Stimulated activated CD8-positive, alpha-beta memory T cell treated with anti-CD3 and anti-CD28 coated beads, Interleukin-12 subunit alpha, Interleukin-12 subunit beta, amount 100 ng/mL, for 24 hours (primary cell): Measurements from ENCODE around the gene USP17L28.
A peak's percentile ranks its signal among the peaks of the same experiment; 100 is the strongest.
"Not testable (repeated sequence)": the region's sequence is repeated elsewhere in the genome, so short reads cannot be mapped to it uniquely, and the experiment has no call there.

Experiments
- DNase-seq: peaks from one replicate; pipeline ENCODE4 v3.0.0-alpha.2; 2020; ENCODE audit errors: extremely low read depth

Gene USP17L28

GRCh38 chr4:9348593-9348992, at the start of gene USP17L28:
Gene USP17L28, plus strand, starts transcription at chr4:9348893. Its CDS starts 0 bp downstream, at chr4:9348893.
- DNase-seq = not testable (repeated sequence)

GRCh38 chr4:9324191-9324590, 24.5 kb upstream of the USP17L28 start:
- not testable (repeated sequence) for DNase-seq

GRCh38 chr4:9324865-9325264, 23.8 kb upstream of the USP17L28 start, which contains the start of gene USP17L24:
Gene USP17L24, plus strand, starts transcription at chr4:9325165. Its CDS starts 0 bp downstream, at chr4:9325165.
- not testable (repeated sequence) for DNase-seq

- not testable (repeated sequence) for DNase-seq
These were observed 19.1 kb upstream of the USP17L28 start, which contains the start of gene USP17L25 for GRCh38 chr4:9329611-9330010. Gene USP17L25, plus strand, starts transcription at chr4:9329911. Its CDS starts 0 bp downstream, at chr4:9329911.

GRCh38 chr4:9334358-9334757, 14.3 kb upstream of the USP17L28 start, which contains the start of gene USP17L26:
Gene USP17L26, plus strand, starts transcription at chr4:9334658. Its CDS starts 0 bp downstream, at chr4:9334658.
- DNase-seq = not testable (repeated sequence)

GRCh38 chr4:9339103-9339502, 9.6 kb upstream of the USP17L28 start, which contains the start of gene USP17L5:
Gene USP17L5, plus strand, starts transcription at chr4:9339403. Its CDS starts 0 bp downstream, at chr4:9339403.
- not testable (repeated sequence) for DNase-seq

- not testable (repeated sequence) for DNase-seq
These were observed 4.8 kb upstream of the USP17L28 start, which contains the start of gene USP17L27 for GRCh38 chr4:9343848-9344247. Gene USP17L27, plus strand, starts transcription at chr4:9344148. Its CDS starts 0 bp downstream, at chr4:9344148.

GRCh38 chr4:9350866-9351265, 2.2 kb downstream of the USP17L28 start:
- not testable (repeated sequence) for DNase-seq

GRCh38 chr4:9353338-9353737, 4.6 kb downstream of the USP17L28 start, which contains the start of gene USP17L29:
Gene USP17L29, plus strand, starts transcription at chr4:9353638. Its CDS starts 0 bp downstream, at chr4:9353638.
- not testable (repeated sequence) for DNase-seq

- DNase-seq = not testable (repeated sequence)
These were observed 14.1 kb downstream of the USP17L28 start, which contains the start of gene USP17L30 for GRCh38 chr4:9362829-9363228. Gene USP17L30, plus strand, starts transcription at chr4:9363129. Its CDS starts 0 bp downstream, at chr4:9363129.

- not testable (repeated sequence) for DNase-seq
These were observed 31.2 kb downstream of the USP17L28 start for GRCh38 chr4:9379881-9380280.

GRCh38 chr4:9381012-9381534, 32.4 kb downstream of the USP17L28 start:
- peak; percentile 8 for DNase-seq

- no peak for DNase-seq
These were observed 35.4 kb downstream of the USP17L28 start for GRCh38 chr4:9384126-9384525.

GRCh38 chr4:9389001-9389400, 40.3 kb downstream of the USP17L28 start:
- not testable (repeated sequence) for DNase-seq
